Measurements from ENCODE around the gene SPAG6.
A peak's percentile ranks its signal among the peaks of the same experiment; 100 is the strongest.

SPAG6 gene

GRCh38 chr10:22341190-22341925, 3.9 kb upstream of the SPAG6 start:
- Mint-ChIP-seq H3K27ac (peak overlapping the region in 2 of 3 experiments; percentile 71 to 79), H3K27me3 (ENCODE audit: low read depth) (peaks cover 95% of the 10 kb centered on the region), H3K4me3 (peak overlapping the region; percentile 79 to 82 (median 81)), H3K36me3 (ENCODE audit: low read depth) (no peaks in the 10 kb centered on the region), H3K9me3 (peaks cover 4% of the 10 kb centered on the region), H3K4me1 (peaks cover 47% of the 10 kb centered on the region)
- TF ChIP-seq, protein P1, sequence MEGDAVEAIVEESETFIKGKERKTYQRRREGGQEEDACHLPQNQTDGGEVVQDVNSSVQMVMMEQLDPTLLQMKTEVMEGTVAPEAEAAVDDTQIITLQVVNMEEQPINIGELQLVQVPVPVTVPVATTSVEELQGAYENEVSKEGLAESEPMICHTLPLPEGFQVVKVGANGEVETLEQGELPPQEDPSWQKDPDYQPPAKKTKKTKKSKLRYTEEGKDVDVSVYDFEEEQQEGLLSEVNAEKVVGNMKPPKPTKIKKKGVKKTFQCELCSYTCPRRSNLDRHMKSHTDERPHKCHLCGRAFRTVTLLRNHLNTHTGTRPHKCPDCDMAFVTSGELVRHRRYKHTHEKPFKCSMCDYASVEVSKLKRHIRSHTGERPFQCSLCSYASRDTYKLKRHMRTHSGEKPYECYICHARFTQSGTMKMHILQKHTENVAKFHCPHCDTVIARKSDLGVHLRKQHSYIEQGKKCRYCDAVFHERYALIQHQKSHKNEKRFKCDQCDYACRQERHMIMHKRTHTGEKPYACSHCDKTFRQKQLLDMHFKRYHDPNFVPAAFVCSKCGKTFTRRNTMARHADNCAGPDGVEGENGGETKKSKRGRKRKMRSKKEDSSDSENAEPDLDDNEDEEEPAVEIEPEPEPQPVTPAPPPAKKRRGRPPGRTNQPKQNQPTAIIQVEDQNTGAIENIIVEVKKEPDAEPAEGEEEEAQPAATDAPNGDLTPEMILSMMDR (IDR thresholded peaks at IDR 0.05; ENCODE audit: unreplicated experiment in 3 of 3) = no peak

DNA sequence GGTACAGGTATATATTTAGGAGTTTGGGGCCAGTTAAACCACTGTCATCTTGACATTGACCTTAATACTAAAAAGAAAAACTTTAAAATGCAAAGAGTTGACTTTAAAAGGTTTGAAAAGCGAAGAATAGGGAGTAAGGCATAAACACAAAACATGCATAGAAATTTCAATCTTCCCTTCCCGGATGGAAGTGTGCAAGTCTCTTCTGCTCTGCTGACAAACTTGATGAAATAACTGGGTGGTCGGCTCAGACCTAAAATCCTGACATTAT, 3.4 kb upstream of the SPAG6 start:
- TF ChIP-seq, protein P1 (IDR thresholded peaks at IDR 0.05; ENCODE audit: unreplicated experiment in 3 of 3) = no peak
- peak overlapping the region; percentile 79 to 82 (median 81) for H3K4me3 Mint-ChIP-seq
- H3K27ac Mint-ChIP-seq = peak overlapping the region in 1 of 3 experiments; percentile 71
- H3K4me1 Mint-ChIP-seq = peaks cover 48% of the 10 kb centered on the region
- peaks cover 6% of the 10 kb centered on the region for H3K9me3 Mint-ChIP-seq
- no peaks in the 10 kb centered on the region for H3K36me3 Mint-ChIP-seq (ENCODE audit: low read depth)
- H3K27me3 Mint-ChIP-seq (ENCODE audit: low read depth) = peaks cover 95% of the 10 kb centered on the region

DNA sequence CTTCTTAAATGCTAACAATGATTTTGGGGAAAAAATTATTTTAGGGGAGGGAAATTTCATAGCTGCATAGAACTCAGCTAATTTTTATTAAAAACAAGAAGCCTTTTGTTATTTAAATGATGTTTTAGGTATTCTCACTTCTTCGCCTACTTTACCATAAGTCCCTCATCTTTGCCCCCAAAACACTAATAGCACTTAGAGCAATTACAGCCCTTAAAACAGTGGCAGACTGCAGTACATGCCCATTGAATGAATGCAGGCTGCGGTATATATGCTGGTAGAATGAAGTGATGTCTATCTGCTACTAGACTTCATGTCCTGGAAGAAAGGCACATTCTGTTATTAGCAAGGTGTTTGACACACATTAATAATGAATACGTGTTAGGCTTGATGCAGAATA, 2.9 kb upstream of the SPAG6 start:
- no peaks in the 10 kb centered on the region for H3K36me3 Mint-ChIP-seq (ENCODE audit: low read depth)
- H3K4me3 Mint-ChIP-seq = peak overlapping the region; percentile 54 to 80 (median 63)
- no peak overlapping the region for H3K27ac Mint-ChIP-seq

DNA sequence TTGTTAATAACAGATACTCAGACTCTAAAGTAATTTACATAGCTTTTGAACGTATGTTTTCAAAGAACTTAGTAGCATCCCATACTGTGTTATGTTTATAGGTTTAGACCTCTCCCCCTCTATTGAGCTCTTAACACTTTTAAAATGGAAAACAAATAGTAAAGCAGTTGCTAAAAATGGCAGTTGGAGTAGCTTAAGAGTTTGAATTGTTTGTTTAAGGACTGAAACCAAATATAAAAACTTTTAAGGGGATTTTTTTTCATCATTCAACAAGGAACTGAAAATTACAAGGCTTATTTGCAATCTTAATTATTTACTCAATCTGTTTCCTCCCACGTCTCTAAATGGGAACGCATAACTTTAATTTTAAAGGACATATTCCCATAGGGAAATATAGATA, 1.6 kb upstream of the SPAG6 start:
- H3K27me3 Mint-ChIP-seq (ENCODE audit: low read depth) = peaks cover 93% of the 10 kb centered on the region
- H3K9me3 Mint-ChIP-seq = peaks cover 6% of the 10 kb centered on the region
- TF ChIP-seq, protein P1 (IDR thresholded peaks at IDR 0.05; ENCODE audit: unreplicated experiment in 3 of 3) = no peak
- H3K4me1 Mint-ChIP-seq = peaks cover 41% of the 10 kb centered on the region
- no peaks in the 10 kb centered on the region for H3K36me3 Mint-ChIP-seq (ENCODE audit: low read depth)
- peak overlapping the region in 1 of 3 experiments; percentile 53 for H3K4me3 Mint-ChIP-seq
- H3K27ac Mint-ChIP-seq = no peak overlapping the region

More for the DNA sequence above, 2.9 kb upstream of the SPAG6 start:
- H3K4me1 Mint-ChIP-seq = peaks cover 43% of the 10 kb centered on the region
- H3K27me3 Mint-ChIP-seq (ENCODE audit: low read depth) = peaks cover 95% of the 10 kb centered on the region
- peaks cover 6% of the 10 kb centered on the region for H3K9me3 Mint-ChIP-seq
- TF ChIP-seq, protein P1 (IDR thresholded peaks at IDR 0.05; ENCODE audit: unreplicated experiment in 3 of 3) = no peak

- Mint-ChIP-seq H3K27me3 (ENCODE audit: low read depth) (peaks cover 93% of the 10 kb centered on the region), H3K27ac (no peak overlapping the region), H3K36me3 (ENCODE audit: low read depth) (no peaks in the 10 kb centered on the region), H3K9me3 (peaks cover 6% of the 10 kb centered on the region), H3K4me1 (peaks cover 41% of the 10 kb centered on the region), H3K4me3 (peak overlapping the region; percentile 31 to 59 (median 57))
- TF ChIP-seq, protein P1 (IDR thresholded peaks at IDR 0.05; ENCODE audit: unreplicated experiment in 3 of 3) = no peak
These were observed 1.0 kb upstream of the SPAG6 start for GRCh38 chr10:22344249-22344648.

GRCh38 chr10:22344781-22345300, 455 bp upstream of the SPAG6 start:
- peak overlapping the region; percentile 31 to 59 (median 57) for H3K4me3 Mint-ChIP-seq
- no peak overlapping the region for H3K27ac Mint-ChIP-seq
- H3K36me3 Mint-ChIP-seq (ENCODE audit: low read depth) = no peaks in the 10 kb centered on the region
- peaks cover 41% of the 10 kb centered on the region for H3K4me1 Mint-ChIP-seq
- H3K27me3 Mint-ChIP-seq (ENCODE audit: low read depth) = peaks cover 89% of the 10 kb centered on the region
- TF ChIP-seq, protein P1 (IDR thresholded peaks at IDR 0.05; ENCODE audit: unreplicated experiment in 3 of 3) = no peak
- peaks cover 6% of the 10 kb centered on the region for H3K9me3 Mint-ChIP-seq
